ENCODE data around the gene CYLD. TPM values are rescaled to one million over a fixed set of nuclear protein-coding genes. Genes with fewer than 3 reads are reported as not detected.

Gene CYLD
- total RNA-seq, 1 experiment from 2014 or later: 11.9 TPM

- TF ChIP-seq ZBTB33 (IDR thresholded peaks at IDR 0.05; ENCODE audit: extremely low read depth, insufficient replicate concordance, low read length): no peak
Observed at GRCh38 chr16:50776037-50776436, 34.2 kb downstream of the CYLD start (continued).

GRCh38 chr16:50778284-50779163, 36.6 kb downstream of the CYLD start:
- ChIA-PET CTCF (interaction anchor here (3.0 kb wide), 1 partner anchor 28 kb away, joined by 14 read pairs; no protein-coding TSS in a partner anchor), POLR2A (no interaction called here)
- H3K36me3 ChIP-seq (ENCODE audit: control insufficient read depth in 1 of 2, insufficient read depth in 2 of 2, low read length in 2 of 2): no peaks in the 10 kb centered on the region

More at GRCh38 chr16:50778284-50779163, 36.6 kb downstream of the CYLD start:
- H4K20me1 ChIP-seq (ENCODE audit: insufficient read depth): no peaks in the 10 kb centered on the region
- no peaks in the 10 kb centered on the region for H3K27me3 ChIP-seq (ENCODE audit: insufficient read depth, low read length)
- H3K9ac ChIP-seq (ENCODE audit: low read length): no peak overlapping the region
- no peak for TF ChIP-seq YY1 (IDR thresholded peaks at IDR 0.05; ENCODE audit: extremely low read depth, insufficient replicate concordance, low read depth, low read length)
- no peak for TF ChIP-seq CEBPB (IDR thresholded peaks at IDR 0.05; ENCODE audit: low read depth)
- no peak for TF ChIP-seq TCF7L2 (IDR thresholded peaks at IDR 0.05; ENCODE audit: borderline replicate concordance, extremely low read depth, insufficient read depth, insufficient read length)
- no peak for TF ChIP-seq ZNF274 (IDR thresholded peaks at IDR 0.05; ENCODE audit: low read depth, low read length)
- no peak for TF ChIP-seq CBX3 (IDR thresholded peaks at IDR 0.05; ENCODE audit: low read depth)
- no peak for TF ChIP-seq SRF (IDR thresholded peaks at IDR 0.05; ENCODE audit: low read depth)
- TF ChIP-seq RAD21 (IDR thresholded peaks at IDR 0.05; ENCODE audit: low read depth): no peak
- no peak for TF ChIP-seq JUND (IDR thresholded peaks at IDR 0.05)
- no peak for TF ChIP-seq EZH2phosphoT487 (IDR thresholded peaks at IDR 0.05; ENCODE audit: borderline replicate concordance)
- no peak for TF ChIP-seq CTCF (IDR thresholded peaks at IDR 0.05 in 2 of 3, conservative IDR thresholded peaks at IDR 0.05 in 1 of 3; ENCODE audit: borderline replicate concordance in 1 of 3, insufficient read depth in 1 of 3, low read depth in 2 of 3, low read length in 2 of 3)
- no peak for TF ChIP-seq ELF1 (IDR thresholded peaks at IDR 0.05; ENCODE audit: borderline replicate concordance, low read depth)
- no peak for TF ChIP-seq ATF3 (IDR thresholded peaks at IDR 0.05)
- no peak for TF ChIP-seq FOSL1 (IDR thresholded peaks at IDR 0.05; ENCODE audit: low read depth)
- no peak for TF ChIP-seq ZFX (IDR thresholded peaks at IDR 0.05)
- intact Hi-C loops (cut with micrococcal nuclease): no loop called here
- H3K4me1 ChIP-seq (ENCODE audit: control insufficient read depth in 1 of 2, insufficient read depth in 2 of 2, low read length in 2 of 2): no peaks in the 10 kb centered on the region
- H3K4me2 ChIP-seq (ENCODE audit: low read length): no peak overlapping the region
- BruUV-seq (replicated peaks): no TSS peak
- RAD21 ChIA-PET (ENCODE audit: low non-redundant PET in 1 of 2, low total read pairs in 2 of 2, uncharacterized antibody in 2 of 2, unreplicated experiment in 2 of 2): no interaction called here
- DNase-seq (ENCODE audit: low read depth, low spot score): no peak
- no peaks in the 10 kb centered on the region for H3K9me2 ChIP-seq (ENCODE audit: insufficient read depth)
- no peak for ATAC-seq
- no peaks in the 10 kb centered on the region for H3K9me3 ChIP-seq (ENCODE audit: control insufficient read depth in 1 of 2, insufficient read depth in 1 of 2, low read depth in 1 of 2, low read length in 2 of 2)
- no peak overlapping the region for H3K27ac ChIP-seq (ENCODE audit: low read depth, low read length)
- H2AFZ ChIP-seq (ENCODE audit: low read depth, low read length, poor library complexity, severe bottlenecking): no peak overlapping the region
- H3K4me3 ChIP-seq (replicated peaks in 1 of 2; ENCODE audit: low read depth in 1 of 2, low read length in 2 of 2): no peak overlapping the region
- H3K79me2 ChIP-seq (ENCODE audit: insufficient read depth, low read length): no peaks in the 10 kb centered on the region
